DMS153 treated with DMSO at 0.1 percent for 48 hours (cell line): ENCODE data around the gene TTLL7.
"Not testable (repeated sequence)": the region's sequence is repeated elsewhere in the genome, so short reads cannot be mapped to it uniquely, and the experiment has no call there.

ENCODE experiments used
- DNase-seq: peaks from one replicate; lab custom pipeline; 2025; ENCODE audit not compliant: unreplicated experiment; lab: John Stamatoyannopoulos, UW

The TTLL7 gene

GRCh38 chr1:83996191-83996590 lies 2.7 kb downstream of the TTLL7 start:
- no peak for DNase-seq

- no peak for DNase-seq
Observed at GRCh38 chr1:83995649-83996048, 3.3 kb downstream of the TTLL7 start.

DNA sequence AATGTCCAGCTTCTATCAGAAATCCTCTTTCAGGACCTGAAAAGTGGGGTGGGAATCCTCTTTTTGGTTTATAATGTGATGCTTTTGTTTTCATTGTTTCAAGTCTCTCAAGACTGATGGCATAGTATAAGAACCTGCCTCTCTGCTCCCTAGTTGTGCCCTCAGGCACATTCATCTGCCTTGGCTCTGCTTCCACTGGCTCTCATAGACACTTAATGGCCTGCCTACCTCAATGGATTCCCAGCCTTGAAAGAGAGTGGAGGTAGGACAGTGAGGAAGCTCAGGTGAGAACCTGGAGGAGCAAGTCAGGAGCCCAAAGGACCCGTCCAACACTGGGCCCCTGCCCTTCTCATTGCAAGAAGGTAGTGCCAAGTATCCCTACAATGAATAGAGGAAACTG lies 4.8 kb downstream of the TTLL7 start:
- DNase-seq: no peak

GRCh38 chr1:83990734-83991133 lies 8.2 kb downstream of the TTLL7 start:
- no peak for DNase-seq

- no peak for DNase-seq
Observed at GRCh38 chr1:83985048-83985447, 13.9 kb downstream of the TTLL7 start.

DNA sequence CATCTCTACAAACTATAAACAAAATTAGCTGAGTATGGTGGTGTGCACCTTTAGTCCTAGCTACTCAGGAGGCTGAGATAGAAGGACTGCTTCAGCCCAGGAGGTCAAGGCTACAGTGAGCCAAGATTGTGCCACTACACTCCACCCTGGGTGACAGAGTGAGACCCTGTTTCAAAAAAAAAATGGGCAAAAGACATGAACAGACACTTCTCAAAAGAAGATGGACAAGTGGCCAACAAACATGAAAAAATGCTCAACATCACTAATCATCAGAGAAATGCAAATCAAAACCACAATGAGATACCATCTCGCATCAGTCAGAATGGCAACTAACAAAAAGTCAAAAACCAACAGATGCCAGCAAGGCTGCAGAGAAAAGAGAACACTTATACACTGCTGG lies 15.0 kb downstream of the TTLL7 start:
- DNase-seq: not testable (repeated sequence)

- DNase-seq: no peak
Observed at GRCh38 chr1:83978056-83978455, 20.9 kb downstream of the TTLL7 start.

DNA sequence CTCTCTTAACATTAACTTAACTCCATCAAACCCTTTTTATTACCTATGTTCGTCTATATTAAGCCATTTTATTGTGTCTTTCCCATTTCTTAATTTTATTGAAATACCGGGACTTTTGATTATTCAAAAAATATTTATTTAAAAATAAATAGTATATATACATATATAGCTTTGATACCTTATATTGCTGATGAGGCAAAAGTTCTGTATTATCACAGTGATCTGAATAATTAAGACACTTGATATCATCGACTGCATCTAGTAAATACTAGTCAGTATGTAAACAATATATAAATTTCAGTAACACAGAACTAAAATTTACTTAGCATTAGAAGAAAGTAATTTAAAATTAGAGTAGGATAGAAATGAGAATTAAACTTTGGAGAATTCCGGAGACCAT lies 22.0 kb downstream of the TTLL7 start:
- DNase-seq: no peak

GRCh38 chr1:83970802-83971201 lies 28.1 kb downstream of the TTLL7 start:
- DNase-seq: no peak

- DNase-seq: no peak
Observed at GRCh38 chr1:83970114-83970513, 28.8 kb downstream of the TTLL7 start.

- DNase-seq: no peak
Observed at GRCh38 chr1:83967336-83967735, 31.6 kb downstream of the TTLL7 start.

GRCh38 chr1:83964153-83964552 lies 34.8 kb downstream of the TTLL7 start:
- DNase-seq: no peak

GRCh38 chr1:83961571-83962295 lies 37.2 kb downstream of the TTLL7 start:
- DNase-seq: no peak

GRCh38 chr1:83960669-83961277 lies 38.2 kb downstream of the TTLL7 start:
- DNase-seq: no peak

GRCh38 chr1:83959824-83960498 lies 39.0 kb downstream of the TTLL7 start:
- DNase-seq: no peak

- DNase-seq: no peak
Observed at GRCh38 chr1:83958704-83959103, 40.2 kb downstream of the TTLL7 start.

DNA sequence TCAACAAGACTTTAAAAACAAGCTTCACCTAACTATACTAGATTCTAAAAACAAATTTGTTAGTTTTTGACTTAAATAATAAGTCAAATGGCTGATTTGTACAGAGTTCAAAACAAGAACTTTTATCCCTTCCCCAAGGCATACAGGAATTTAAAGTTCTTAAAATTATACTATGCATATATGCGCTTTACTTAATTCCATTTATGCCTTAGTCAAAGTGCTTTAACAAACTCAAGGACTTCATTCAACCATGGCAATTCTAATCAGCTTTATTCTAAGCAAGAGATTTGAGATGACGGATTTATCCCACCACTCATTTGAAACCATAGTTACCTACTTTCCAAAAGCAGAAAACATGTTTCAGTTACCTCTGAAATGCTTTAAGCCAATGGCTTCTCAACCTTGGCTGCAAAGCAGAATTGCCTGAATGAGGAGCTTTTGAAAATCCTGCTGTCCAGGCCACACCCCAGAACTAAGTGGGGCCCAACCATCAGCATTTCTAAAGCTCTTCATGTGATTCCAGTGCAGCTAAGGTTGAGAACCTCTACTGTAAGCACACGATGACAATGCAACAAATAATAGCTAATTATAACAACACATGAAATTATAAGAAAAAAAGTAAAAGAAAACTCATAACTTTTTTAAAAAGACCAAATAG lies 44.6 kb downstream of the TTLL7 start:
- DNase-seq: no peak

DNA sequence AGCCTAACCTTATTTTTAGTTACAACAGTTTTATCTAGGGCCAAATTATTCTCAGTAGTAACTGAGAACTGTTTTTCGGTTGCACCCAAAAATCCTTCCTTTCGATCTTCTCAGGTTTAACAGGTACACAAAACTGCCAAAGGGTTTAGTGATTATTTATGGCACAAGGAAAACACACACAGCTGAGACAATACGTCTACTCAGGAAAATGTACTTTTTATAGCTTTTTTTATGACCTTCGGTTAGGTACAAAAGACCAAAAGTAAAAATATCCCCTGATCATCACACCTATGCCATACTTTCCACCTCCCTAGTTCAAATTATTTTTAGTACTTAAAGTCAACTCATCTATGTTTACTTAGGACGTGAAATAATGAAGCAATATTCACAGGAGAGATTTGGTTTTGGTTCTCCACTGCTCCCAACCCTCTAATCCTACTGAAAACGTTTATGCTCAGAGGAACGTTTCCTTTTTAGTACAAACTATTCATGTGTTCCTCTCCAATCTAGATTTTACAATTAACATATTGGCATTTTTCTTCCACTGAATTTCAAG lies 48.7 kb downstream of the TTLL7 start:
- DNase-seq: no peak

GRCh38 chr1:83942914-83943313 lies 56.0 kb downstream of the TTLL7 start:
- DNase-seq: no peak

DNA sequence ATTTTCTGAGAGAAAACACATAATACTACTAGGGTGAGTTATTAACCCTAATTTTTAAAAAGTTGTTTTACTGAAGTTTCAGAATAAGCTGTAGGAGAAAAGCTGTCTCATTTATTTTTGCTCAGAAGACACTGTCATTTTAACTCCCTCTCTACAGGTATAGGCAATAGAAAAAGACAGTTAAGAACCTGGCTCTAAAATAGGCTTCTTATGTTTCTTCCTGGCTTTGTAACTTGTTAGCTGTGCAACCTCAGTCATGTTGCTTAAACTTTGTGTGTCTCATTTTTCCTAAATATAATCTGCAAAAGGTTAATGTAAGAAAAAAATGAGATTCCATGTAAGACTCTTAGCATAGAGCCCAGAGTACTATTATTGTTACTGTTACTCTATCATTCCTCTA lies 64.4 kb downstream of the TTLL7 start:
- no peak for DNase-seq

- no peak for DNase-seq
Observed at GRCh38 chr1:83932693-83933092, 66.2 kb downstream of the TTLL7 start.

DNA sequence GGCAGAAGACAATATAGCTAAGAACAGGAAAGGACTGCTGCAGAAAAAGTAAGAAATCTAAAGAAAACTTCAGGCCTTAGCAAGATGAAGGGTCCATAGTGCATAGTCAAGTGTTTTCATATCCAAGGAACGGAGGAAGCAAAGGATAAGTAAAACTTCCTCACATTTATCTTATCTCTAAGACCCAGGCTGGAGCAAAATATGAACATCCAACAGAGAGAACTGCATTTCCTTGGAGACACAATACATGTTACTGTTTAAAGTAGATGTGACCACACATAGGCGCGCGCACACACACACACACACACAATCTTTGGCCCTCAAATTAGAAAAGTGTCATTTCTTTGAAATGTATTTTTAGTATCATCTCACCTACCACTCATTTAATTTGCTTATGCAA lies 66.7 kb downstream of the TTLL7 start:
- no peak for DNase-seq
